ENCODE data around the gene WDR1. TPM values are rescaled to one million over a fixed set of nuclear protein-coding genes. Genes with fewer than 3 reads are reported as not detected.

WDR1 gene
- total RNA-seq, 6 donors from 2014 or later = 135 to 307 (median 183) TPM

DNA sequence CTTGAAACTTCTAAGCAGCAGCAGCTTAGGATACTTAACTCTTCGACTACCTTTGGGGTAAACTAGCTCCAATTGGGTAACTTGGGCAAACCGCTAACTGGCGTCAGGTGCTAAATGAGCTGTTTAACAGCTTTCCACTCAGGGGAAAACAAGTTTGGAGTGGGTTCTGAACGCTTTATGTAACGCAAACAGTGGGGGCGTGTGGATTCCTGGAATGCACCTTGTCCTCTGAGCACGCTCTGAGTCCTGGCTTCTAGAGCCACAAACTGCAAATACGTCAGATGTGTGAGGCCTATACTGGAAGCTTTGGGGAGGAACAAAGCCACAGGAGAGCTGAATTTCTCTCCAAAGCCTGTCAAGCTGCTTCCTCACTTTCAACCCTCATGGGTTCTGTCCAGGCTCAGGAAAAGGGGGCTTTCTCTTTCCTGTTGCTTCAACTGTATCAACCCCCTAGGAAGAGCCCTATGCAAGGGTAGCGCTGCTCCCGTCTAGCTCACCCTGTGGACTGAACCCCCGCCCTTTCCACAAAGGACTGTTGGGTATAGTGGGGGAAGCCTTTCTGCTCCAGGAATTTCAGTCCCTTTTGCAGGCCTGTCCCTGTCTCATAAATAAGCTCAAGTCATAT, 4.5 kb upstream of the WDR1 start:
- H3K27ac ChIP-seq = peak overlapping the region in 3 of 4 donors; percentile 0 to 43 (median 36)
- ATAC-seq (ENCODE audit: low FRiP score in 2 of 2) (peak in 1 of 2 donors; percentile 45), DNase-seq (peak in 1 of 2 donors; percentile 77)
- 62 to 81% methylated on average over 11 of the region's 11 CpGs for WGBS, 2 donors
- no peaks in the 10 kb centered on the region for H3K9me3 ChIP-seq
- H3K36me3 ChIP-seq = no peaks in the 10 kb centered on the region
- H3K27me3 ChIP-seq = no peaks in the 10 kb centered on the region
- peak in 1 of 2 donors; percentile 51 for TF ChIP-seq POLR2AphosphoS5 (IDR thresholded peaks at IDR 0.05)
- TF ChIP-seq, protein P1, sequence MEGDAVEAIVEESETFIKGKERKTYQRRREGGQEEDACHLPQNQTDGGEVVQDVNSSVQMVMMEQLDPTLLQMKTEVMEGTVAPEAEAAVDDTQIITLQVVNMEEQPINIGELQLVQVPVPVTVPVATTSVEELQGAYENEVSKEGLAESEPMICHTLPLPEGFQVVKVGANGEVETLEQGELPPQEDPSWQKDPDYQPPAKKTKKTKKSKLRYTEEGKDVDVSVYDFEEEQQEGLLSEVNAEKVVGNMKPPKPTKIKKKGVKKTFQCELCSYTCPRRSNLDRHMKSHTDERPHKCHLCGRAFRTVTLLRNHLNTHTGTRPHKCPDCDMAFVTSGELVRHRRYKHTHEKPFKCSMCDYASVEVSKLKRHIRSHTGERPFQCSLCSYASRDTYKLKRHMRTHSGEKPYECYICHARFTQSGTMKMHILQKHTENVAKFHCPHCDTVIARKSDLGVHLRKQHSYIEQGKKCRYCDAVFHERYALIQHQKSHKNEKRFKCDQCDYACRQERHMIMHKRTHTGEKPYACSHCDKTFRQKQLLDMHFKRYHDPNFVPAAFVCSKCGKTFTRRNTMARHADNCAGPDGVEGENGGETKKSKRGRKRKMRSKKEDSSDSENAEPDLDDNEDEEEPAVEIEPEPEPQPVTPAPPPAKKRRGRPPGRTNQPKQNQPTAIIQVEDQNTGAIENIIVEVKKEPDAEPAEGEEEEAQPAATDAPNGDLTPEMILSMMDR (IDR thresholded peaks at IDR 0.05) = no peak
- peak in 3 of 4 donors; percentile 55 to 91 (median 63) for TF ChIP-seq EP300 (IDR thresholded peaks at IDR 0.05)
- no peak overlapping the region for H3K4me3 ChIP-seq
- peaks cover 23 to 43% (median 42%) of the 10 kb centered on the region in 4 donors for H3K4me1 ChIP-seq

- DNase-seq = no peak
- peak overlapping the region in 1 of 4 donors; percentile 0 for H3K27ac ChIP-seq
- ATAC-seq (ENCODE audit: low FRiP score in 2 of 2) = no peak
- H3K4me3 ChIP-seq = no peak overlapping the region
- H3K27me3 ChIP-seq = no peaks in the 10 kb centered on the region
- TF ChIP-seq POLR2AphosphoS5 (IDR thresholded peaks at IDR 0.05) = no peak
- TF ChIP-seq, protein P1 (IDR thresholded peaks at IDR 0.05) = no peak
- TF ChIP-seq EP300 (IDR thresholded peaks at IDR 0.05) = no peak
- TF ChIP-seq POLR2A (IDR thresholded peaks at IDR 0.05) = no peak
- peaks cover 0 to 7% (median under 1%) of the 10 kb centered on the region in 4 donors for H3K36me3 ChIP-seq
- WGBS, 2 donors = 96% methylated on average over 5 to 7 of the region's 7 CpGs
- peaks cover 31 to 54% (median 52%) of the 10 kb centered on the region in 4 donors for H3K4me1 ChIP-seq
- no peaks in the 10 kb centered on the region for H3K9me3 ChIP-seq
These were observed 3.2 kb upstream of the WDR1 start for GRCh38 chr4:10119773-10120172.

- DNase-seq (no peak), ATAC-seq (ENCODE audit: low FRiP score in 2 of 2) (no peak)
- H3K36me3 ChIP-seq = peaks cover 0 to 12% (median 3%) of the 10 kb centered on the region in 4 donors
- peaks cover 35 to 58% (median 55%) of the 10 kb centered on the region in 4 donors for H3K4me1 ChIP-seq
- H3K9me3 ChIP-seq = no peaks in the 10 kb centered on the region
- no peak for TF ChIP-seq POLR2A (IDR thresholded peaks at IDR 0.05)
- TF ChIP-seq EP300 (IDR thresholded peaks at IDR 0.05) = no peak
- TF ChIP-seq POLR2AphosphoS5 (IDR thresholded peaks at IDR 0.05) = no peak
- no peak overlapping the region for H3K27ac ChIP-seq
- no peaks in the 10 kb centered on the region for H3K27me3 ChIP-seq
- 81 to 87% methylated on average over 8 of the region's 8 CpGs for WGBS, 2 donors
- H3K4me3 ChIP-seq = no peak overlapping the region
These were observed 2.7 kb upstream of the WDR1 start for GRCh38 chr4:10119278-10119677.

DNA sequence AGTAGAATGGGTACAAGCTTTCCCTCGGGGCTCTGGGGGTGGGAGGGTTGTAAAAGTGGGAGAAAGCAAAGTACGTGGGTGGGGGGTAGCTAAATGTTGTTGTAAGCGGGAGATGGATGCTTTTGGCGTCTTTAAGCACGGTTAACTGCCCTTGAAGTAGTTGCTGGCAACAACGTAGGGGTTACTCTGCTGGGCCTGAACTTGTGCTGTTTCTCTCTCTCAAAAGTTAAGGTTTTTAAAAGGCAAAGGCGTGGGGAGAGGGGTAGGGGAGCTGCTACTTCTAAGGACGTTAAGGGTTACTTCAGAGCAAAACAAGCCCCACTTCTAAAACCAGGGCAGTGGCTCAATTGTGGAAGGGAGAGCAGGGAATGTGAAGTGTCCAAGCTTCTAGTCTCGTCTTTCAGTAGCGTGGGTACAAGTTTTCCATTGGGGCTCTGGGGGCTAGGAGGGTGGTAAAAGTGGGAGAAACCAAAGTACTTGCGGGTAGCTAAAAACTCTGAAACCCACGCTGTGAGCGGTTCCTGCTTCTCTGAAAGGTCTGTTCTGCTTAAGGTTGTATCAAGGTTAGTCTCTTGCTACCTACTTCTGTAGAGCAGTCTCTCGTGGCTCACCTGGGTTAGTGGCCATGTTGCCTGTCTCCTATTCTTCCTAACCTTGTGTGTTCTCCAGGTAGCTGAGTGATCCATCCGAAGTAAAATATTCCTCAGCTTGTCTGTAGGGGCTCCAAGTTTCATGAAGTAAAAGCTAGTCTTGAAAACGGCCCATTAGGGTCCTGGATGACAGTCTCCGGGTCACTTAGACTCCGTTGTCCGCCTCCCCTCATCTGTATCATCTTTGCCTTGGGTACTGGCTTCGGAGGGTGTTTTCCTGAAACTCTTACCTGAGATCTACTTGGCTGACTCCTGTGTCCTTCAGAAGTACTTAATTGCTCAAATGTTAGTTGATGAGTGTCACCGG, 1.7 kb upstream of the WDR1 start:
- Histone ChIP-seq H3K9me3 (no peaks in the 10 kb centered on the region), H3K4me3 (peak overlapping the region in 2 of 4 donors; percentile 94 to 98), H3K27ac (peak overlapping the region; percentile 97 to 99 (median 98)), H3K27me3 (no peaks in the 10 kb centered on the region), H3K36me3 (peaks cover 4 to 22% (median 12%) of the 10 kb centered on the region in 4 donors), H3K4me1 (peaks cover 36 to 59% (median 55%) of the 10 kb centered on the region in 4 donors)
- TF ChIP-seq, protein P1 (IDR thresholded peaks at IDR 0.05) = no peak
- TF ChIP-seq POLR2AphosphoS5 (IDR thresholded peaks at IDR 0.05) (no peak), EP300 (IDR thresholded peaks at IDR 0.05) (no peak)
- DNase-seq (no peak), ATAC-seq (ENCODE audit: low FRiP score in 2 of 2) (no peak)
- WGBS, 2 donors = 59 to 64% methylated on average over 21 of the region's 21 CpGs

All from upper lobe of left lung (tissue), 6 donors.